Measurements from ENCODE around the gene ADRB1. TPM values are rescaled to one million over a fixed set of nuclear protein-coding genes. Genes with fewer than 3 reads are reported as not detected.

The ADRB1 gene
- total RNA-seq, 4 donors from 2014 or later = 4.2 to 25.3 (median 12.3) TPM

GRCh38 chr10:114028425-114028824, 15.2 kb upstream of the ADRB1 start:
- no peak for TF ChIP-seq EP300 (IDR thresholded peaks at IDR 0.05)
- TF ChIP-seq POLR2AphosphoS5 (IDR thresholded peaks at IDR 0.05) = no peak
- TF ChIP-seq, protein P1, sequence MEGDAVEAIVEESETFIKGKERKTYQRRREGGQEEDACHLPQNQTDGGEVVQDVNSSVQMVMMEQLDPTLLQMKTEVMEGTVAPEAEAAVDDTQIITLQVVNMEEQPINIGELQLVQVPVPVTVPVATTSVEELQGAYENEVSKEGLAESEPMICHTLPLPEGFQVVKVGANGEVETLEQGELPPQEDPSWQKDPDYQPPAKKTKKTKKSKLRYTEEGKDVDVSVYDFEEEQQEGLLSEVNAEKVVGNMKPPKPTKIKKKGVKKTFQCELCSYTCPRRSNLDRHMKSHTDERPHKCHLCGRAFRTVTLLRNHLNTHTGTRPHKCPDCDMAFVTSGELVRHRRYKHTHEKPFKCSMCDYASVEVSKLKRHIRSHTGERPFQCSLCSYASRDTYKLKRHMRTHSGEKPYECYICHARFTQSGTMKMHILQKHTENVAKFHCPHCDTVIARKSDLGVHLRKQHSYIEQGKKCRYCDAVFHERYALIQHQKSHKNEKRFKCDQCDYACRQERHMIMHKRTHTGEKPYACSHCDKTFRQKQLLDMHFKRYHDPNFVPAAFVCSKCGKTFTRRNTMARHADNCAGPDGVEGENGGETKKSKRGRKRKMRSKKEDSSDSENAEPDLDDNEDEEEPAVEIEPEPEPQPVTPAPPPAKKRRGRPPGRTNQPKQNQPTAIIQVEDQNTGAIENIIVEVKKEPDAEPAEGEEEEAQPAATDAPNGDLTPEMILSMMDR (IDR thresholded peaks at IDR 0.05) = no peak
- TF ChIP-seq POLR2A (IDR thresholded peaks at IDR 0.05; ENCODE audit: low read depth) = no peak
- H3K27ac ChIP-seq (replicated peaks in 1 of 4) = no peak overlapping the region
- intact Hi-C loops (cut with DNase I) = no loop called here

DNA sequence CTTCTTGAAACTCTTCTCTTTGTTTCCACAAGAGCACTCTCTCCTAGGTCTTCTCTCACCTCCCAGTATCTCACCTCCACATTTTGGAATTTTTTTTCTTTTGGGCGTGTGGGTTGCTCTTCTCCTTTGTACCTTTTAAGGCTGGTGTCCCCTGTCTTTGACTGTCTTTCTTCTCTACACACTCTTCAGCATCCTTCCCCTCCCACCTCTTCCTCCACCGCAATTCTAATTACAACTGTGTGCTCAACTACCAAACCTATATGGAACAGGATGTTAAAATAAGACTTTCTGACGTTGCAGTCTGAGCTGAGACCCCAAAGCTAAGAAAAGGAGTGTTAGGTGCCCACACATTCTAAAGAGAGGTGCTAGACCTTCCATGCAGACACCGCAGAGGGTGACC, 14.0 kb upstream of the ADRB1 start:
- intact Hi-C loops (cut with DNase I) = no loop called here
- no peaks in the 10 kb centered on the region for H3K27me3 ChIP-seq
- H3K27ac ChIP-seq (replicated peaks in 1 of 4) = no peak overlapping the region
- H3K36me3 ChIP-seq = no peaks in the 10 kb centered on the region
- H3K4me1 ChIP-seq = peaks cover 0 to 11% (median 4%) of the 10 kb centered on the region in 4 donors
- no peak for TF ChIP-seq EP300 (IDR thresholded peaks at IDR 0.05)
- no peak for TF ChIP-seq POLR2A (IDR thresholded peaks at IDR 0.05; ENCODE audit: low read depth)
- TF ChIP-seq, protein P1 (IDR thresholded peaks at IDR 0.05) = no peak
- TF ChIP-seq POLR2AphosphoS5 (IDR thresholded peaks at IDR 0.05) = no peak
- no peak overlapping the region for H3K4me3 ChIP-seq
- DNase-seq (ENCODE audit: extremely low spot score) = no peak
- no peaks in the 10 kb centered on the region for H3K9me3 ChIP-seq
- WGBS = 82% methylated on average over 4 of the region's 4 CpGs

More at GRCh38 chr10:114028425-114028824, 15.2 kb upstream of the ADRB1 start:
- H3K4me3 ChIP-seq = no peak overlapping the region
- 100% methylated on average over 4 of the region's 4 CpGs for WGBS
- DNase-seq (ENCODE audit: extremely low spot score) = no peak
- H3K4me1 ChIP-seq = peaks cover 0 to 11% (median 4%) of the 10 kb centered on the region in 4 donors
- H3K36me3 ChIP-seq = no peaks in the 10 kb centered on the region
- H3K27me3 ChIP-seq = no peaks in the 10 kb centered on the region
- H3K9me3 ChIP-seq = no peaks in the 10 kb centered on the region

DNA sequence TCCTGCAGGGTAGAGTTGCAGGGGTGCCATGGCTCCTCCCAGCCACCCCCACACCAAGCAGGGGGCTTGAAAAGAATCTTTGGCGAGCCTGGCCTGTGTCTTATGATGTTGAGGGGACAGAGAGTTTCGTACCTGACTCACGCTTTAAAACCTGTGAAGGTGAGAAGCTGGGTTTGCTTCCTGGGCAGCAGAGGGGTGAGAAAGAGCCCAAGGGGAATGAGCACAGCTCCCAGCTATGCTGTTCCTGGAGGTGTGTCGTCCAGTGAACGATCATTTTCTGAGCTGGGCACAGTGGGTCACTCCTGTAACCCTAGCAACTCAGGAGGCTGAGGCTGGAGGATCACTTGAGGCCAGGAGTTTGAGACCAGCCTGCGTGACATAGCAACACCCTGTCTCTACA, 13.5 kb upstream of the ADRB1 start:
- no peak for DNase-seq (ENCODE audit: extremely low spot score)
- 100% methylated on average over 4 of the region's 6 CpGs for WGBS
- intact Hi-C loops (cut with DNase I) = no loop called here
- Histone ChIP-seq H3K36me3 (no peaks in the 10 kb centered on the region), H3K27me3 (no peaks in the 10 kb centered on the region), H3K4me3 (no peak overlapping the region), H3K9me3 (no peaks in the 10 kb centered on the region), H3K4me1 (peaks cover 0 to 11% (median 3%) of the 10 kb centered on the region in 4 donors), H3K27ac (replicated peaks in 1 of 4) (no peak overlapping the region)
- no peak for TF ChIP-seq POLR2AphosphoS5 (IDR thresholded peaks at IDR 0.05)
- no peak for TF ChIP-seq POLR2A (IDR thresholded peaks at IDR 0.05; ENCODE audit: low read depth)
- TF ChIP-seq, protein P1 (IDR thresholded peaks at IDR 0.05) = no peak
- TF ChIP-seq EP300 (IDR thresholded peaks at IDR 0.05) = no peak

DNA sequence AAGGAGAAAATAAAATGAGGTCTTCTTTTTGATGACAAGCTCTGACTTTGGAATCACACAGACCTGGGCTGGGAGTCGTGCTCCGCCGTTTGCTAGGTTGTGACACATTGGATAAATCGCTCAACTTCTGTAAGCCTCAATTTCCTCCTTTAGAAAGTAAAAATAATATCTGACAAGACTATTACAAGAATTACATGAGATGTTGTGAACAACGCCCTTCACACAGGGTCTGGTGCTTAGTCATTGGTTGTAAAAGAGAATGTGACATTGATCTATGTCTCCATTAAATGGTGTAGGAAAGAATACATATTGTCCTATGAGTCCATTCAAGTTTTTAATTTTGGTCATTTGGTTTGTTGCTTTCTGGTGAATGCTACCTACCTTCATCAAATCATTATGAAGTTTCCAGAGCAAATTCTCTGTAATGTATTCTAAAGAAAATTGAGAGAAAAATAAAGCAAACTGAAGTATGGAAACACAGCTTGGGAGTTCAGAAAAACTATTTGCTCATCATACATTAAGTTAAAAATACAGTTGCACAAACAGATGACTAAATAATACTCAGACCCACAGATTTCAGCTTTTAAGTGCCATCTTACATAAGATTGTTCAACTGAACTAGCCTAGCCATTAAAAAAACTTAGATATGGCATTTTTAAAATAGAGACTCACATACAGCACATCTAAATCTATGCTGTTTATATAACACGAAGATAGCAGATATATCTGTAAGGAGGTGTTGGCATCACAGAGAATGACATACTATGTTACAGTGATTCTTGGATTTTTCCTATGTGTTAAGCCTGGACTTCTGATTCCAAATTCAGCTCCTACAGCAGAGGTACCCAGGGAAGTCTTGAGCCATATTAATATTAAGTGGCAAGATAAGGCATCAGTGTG, 12.3 kb upstream of the ADRB1 start:
- intact Hi-C loops (cut with DNase I) = no loop called here
- peaks cover 0 to 6% (median 2%) of the 10 kb centered on the region in 4 donors for H3K4me1 ChIP-seq

More for the DNA sequence above, 12.3 kb upstream of the ADRB1 start:
- WGBS = 78% methylated on average over 6 of the region's 6 CpGs
- DNase-seq (ENCODE audit: extremely low spot score) = no peak
- H3K4me3 ChIP-seq = no peak overlapping the region
- no peak overlapping the region for H3K27ac ChIP-seq (replicated peaks in 1 of 4)
- no peaks in the 10 kb centered on the region for H3K36me3 ChIP-seq
- no peaks in the 10 kb centered on the region for H3K27me3 ChIP-seq
- TF ChIP-seq POLR2AphosphoS5 (IDR thresholded peaks at IDR 0.05) (no peak), EP300 (IDR thresholded peaks at IDR 0.05) (no peak), POLR2A (IDR thresholded peaks at IDR 0.05; ENCODE audit: low read depth) (no peak)
- TF ChIP-seq, protein P1 (IDR thresholded peaks at IDR 0.05) = no peak
- no peaks in the 10 kb centered on the region for H3K9me3 ChIP-seq
